ENCODE results near the gene MYBPHL. TPM values are rescaled to one million over a fixed set of nuclear protein-coding genes. Genes with fewer than 3 reads are reported as not detected.

MYBPHL gene
- total and polyA plus RNA-seq, 8 donors = 0.45 TPM; not detected in 7

GRCh38 chr1:109272021-109272799 is 34.6 kb downstream of the MYBPHL start:
- DNase-seq = no peak
- intact Hi-C loops (cut with DNase I; ENCODE audit: low total_unique reads) = no loop called here
- Histone ChIP-seq H3K4me1 (peaks cover 17 to 51% (median 20%) of the 10 kb centered on the region in 4 donors), H3K27me3 (no peaks in the 10 kb centered on the region), H3K36me3 (peaks cover 0 to 55% (median 23%) of the 10 kb centered on the region in 4 donors), H3K27ac (no peak overlapping the region), H3K4me3 (no peak overlapping the region), H3K9me3 (no peaks in the 10 kb centered on the region)
- no peak for TF ChIP-seq POLR2AphosphoS5 (IDR thresholded peaks at IDR 0.05)
- TF ChIP-seq POLR2A (IDR thresholded peaks at IDR 0.05) = no peak
- no peak for TF ChIP-seq EP300 (IDR thresholded peaks at IDR 0.05)
- no peak for TF ChIP-seq CTCF (IDR thresholded peaks at IDR 0.05)
- 89 to 91% (median 89%) methylated on average over 7 to 13 of the region's 13 CpGs for WGBS, 5 donors

- peaks cover 0 to 60% (median 23%) of the 10 kb centered on the region in 4 donors for H3K36me3 ChIP-seq
- H3K4me3 ChIP-seq = no peak overlapping the region
- 79 to 94% (median 82%) methylated on average over 6 of the region's 6 CpGs for WGBS, 5 donors
- no peaks in the 10 kb centered on the region for H3K27me3 ChIP-seq
- H3K27ac ChIP-seq = no peak overlapping the region
- peaks cover 15 to 43% (median 16%) of the 10 kb centered on the region in 4 donors for H3K4me1 ChIP-seq
- H3K9me3 ChIP-seq = no peaks in the 10 kb centered on the region
- intact Hi-C loops (cut with DNase I; ENCODE audit: low total_unique reads) = no loop called here
- TF ChIP-seq POLR2A (IDR thresholded peaks at IDR 0.05) (no peak), POLR2AphosphoS5 (IDR thresholded peaks at IDR 0.05) (no peak), CTCF (IDR thresholded peaks at IDR 0.05) (no peak), EP300 (IDR thresholded peaks at IDR 0.05) (no peak)
- DNase-seq = no peak
Measured at GRCh38 chr1:109271458-109271857, 35.4 kb downstream of the MYBPHL start.

- Histone ChIP-seq H3K9me3 (no peaks in the 10 kb centered on the region), H3K36me3 (peaks cover 0 to 65% (median 25%) of the 10 kb centered on the region in 4 donors), H3K4me1 (peaks cover 15 to 36% (median 16%) of the 10 kb centered on the region in 4 donors), H3K4me3 (no peak overlapping the region), H3K27ac (no peak overlapping the region), H3K27me3 (no peaks in the 10 kb centered on the region)
- TF ChIP-seq POLR2A (IDR thresholded peaks at IDR 0.05) (no peak), EP300 (IDR thresholded peaks at IDR 0.05) (no peak), POLR2AphosphoS5 (IDR thresholded peaks at IDR 0.05) (no peak), CTCF (IDR thresholded peaks at IDR 0.05) (no peak)
- no peak for DNase-seq
- intact Hi-C loops (cut with DNase I; ENCODE audit: low total_unique reads) = no loop called here
- 89 to 96% (median 93%) methylated on average over 17 to 20 of the region's 20 CpGs for WGBS, 5 donors
Measured at GRCh38 chr1:109270623-109271317, 36.0 kb downstream of the MYBPHL start.

GRCh38 chr1:109269981-109270622 is 36.7 kb downstream of the MYBPHL start:
- no peak for DNase-seq
- Histone ChIP-seq H3K36me3 (peaks cover 0 to 71% (median 27%) of the 10 kb centered on the region in 4 donors), H3K27ac (no peak overlapping the region), H3K4me3 (no peak overlapping the region), H3K4me1 (peaks cover 10 to 30% (median 12%) of the 10 kb centered on the region in 4 donors), H3K27me3 (no peaks in the 10 kb centered on the region), H3K9me3 (no peaks in the 10 kb centered on the region)
- WGBS, 5 donors = 90 to 95% (median 91%) methylated on average over 11 to 17 of the region's 17 CpGs
- intact Hi-C loops (cut with DNase I; ENCODE audit: low total_unique reads) = no loop called here
- TF ChIP-seq EP300 (IDR thresholded peaks at IDR 0.05) (no peak), CTCF (IDR thresholded peaks at IDR 0.05) (no peak), POLR2A (IDR thresholded peaks at IDR 0.05) (no peak), POLR2AphosphoS5 (IDR thresholded peaks at IDR 0.05) (no peak)
